Dermis blood vessel endothelial cell (primary cell): ENCODE measurements around the gene CDKAL1. TPM values are rescaled to one million over a fixed set of nuclear protein-coding genes. Genes with fewer than 3 reads are reported as not detected.
"Not testable (repeated sequence)": the region's sequence is repeated elsewhere in the genome, so short reads cannot be mapped to it uniquely, and the experiment has no call there.

Experiments used
- DNase-seq: peaks from one replicate; pipeline ENCODE4 v3.0.0; 2010
- total RNA-seq: library from RNA; depleted of rRNA; stranded (reverse); fragments of >200 nt; gene quantifications from 2 replicates; pipeline ENCODE4 v1.2.3, GENCODE V29; 2014

Gene CDKAL1
- total RNA-seq, 1 donor from 2014 or later = 28.1 TPM

- peak; percentile 45 for DNase-seq
Measured at GRCh38 chr6:20711518-20711917, 177.3 kb downstream of the CDKAL1 start.

GRCh38 chr6:20712011-20712410 is 177.8 kb downstream of the CDKAL1 start:
- peak; percentile 10 for DNase-seq

DNA sequence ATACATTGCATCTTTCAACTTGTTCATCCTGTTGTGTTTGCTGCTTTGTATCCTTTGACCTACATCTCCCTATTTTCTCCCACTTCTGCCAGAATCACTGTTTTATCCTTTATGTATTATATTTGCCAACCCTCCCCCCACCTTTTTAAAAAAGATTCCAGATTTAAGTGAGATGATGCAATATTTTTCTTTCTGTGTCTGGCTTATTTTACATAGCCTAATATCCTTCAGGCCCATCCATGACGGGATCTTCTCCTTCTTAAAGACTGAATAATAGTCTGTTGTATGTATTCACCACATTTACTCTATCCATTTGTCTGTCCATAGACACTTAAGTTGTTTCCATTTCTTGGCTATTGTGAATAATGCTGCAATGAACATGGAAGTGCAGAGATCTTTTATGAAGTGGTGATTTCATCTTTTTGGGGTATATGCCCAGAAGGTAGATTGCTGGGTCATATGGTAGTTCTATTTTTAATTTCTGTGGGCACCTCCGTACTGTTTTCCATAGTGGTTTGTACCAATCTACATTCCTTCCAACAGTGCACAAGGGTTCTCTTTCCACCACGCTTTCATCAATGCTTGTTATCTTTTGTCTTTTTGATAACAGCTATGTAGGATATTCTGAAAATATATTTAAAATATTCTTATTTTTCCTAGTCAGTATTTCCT is 181.0 kb downstream of the CDKAL1 start:
- DNase-seq = no peak

- DNase-seq = no peak
Measured at GRCh38 chr6:20716865-20717264, 182.6 kb downstream of the CDKAL1 start.

DNA sequence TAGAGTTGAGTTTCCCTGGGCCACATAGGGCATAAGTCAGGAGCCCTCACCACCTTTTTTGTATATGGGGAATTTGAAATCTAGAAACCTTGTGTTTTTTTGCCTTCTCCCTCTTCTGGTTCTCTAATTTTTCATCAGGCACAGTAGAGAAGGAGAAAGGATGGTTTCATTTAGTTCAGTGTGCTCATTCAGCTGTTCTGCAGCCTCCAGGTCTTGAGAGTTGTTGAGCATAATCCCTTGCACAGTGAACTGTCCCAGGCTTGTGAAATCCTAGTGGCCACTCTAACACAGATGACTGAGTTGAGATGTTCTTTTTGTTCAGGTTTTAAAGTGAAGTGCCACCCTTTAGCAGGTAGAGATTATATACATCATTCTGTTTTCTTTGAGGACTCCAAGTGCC is 183.5 kb downstream of the CDKAL1 start:
- no peak for DNase-seq

- no peak for DNase-seq
Measured at GRCh38 chr6:20718705-20719653, 184.7 kb downstream of the CDKAL1 start.

GRCh38 chr6:20719980-20720379 is 185.7 kb downstream of the CDKAL1 start:
- no peak for DNase-seq

- not testable (repeated sequence) for DNase-seq
Measured at GRCh38 chr6:20721121-20721520, 186.9 kb downstream of the CDKAL1 start.

DNA sequence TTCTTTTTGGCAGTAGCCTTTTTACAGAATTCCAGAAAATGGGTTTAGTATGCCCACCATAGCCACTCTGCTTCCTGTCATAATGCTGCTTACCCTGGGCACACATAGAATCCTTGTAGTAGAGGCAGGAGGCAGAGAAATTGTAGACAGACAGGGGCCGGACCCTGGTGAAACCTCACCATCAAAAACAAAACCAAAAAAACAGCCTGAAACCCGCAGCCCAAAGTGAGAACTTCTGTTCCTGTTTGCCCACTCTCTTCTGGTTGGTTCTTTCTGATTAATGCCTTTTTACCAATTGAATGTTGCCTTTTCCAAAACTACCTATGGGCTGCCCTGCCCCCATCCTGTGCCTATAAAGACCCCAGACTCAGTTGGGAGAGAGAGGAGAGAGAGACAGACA is 188.2 kb downstream of the CDKAL1 start:
- no peak for DNase-seq

DNA sequence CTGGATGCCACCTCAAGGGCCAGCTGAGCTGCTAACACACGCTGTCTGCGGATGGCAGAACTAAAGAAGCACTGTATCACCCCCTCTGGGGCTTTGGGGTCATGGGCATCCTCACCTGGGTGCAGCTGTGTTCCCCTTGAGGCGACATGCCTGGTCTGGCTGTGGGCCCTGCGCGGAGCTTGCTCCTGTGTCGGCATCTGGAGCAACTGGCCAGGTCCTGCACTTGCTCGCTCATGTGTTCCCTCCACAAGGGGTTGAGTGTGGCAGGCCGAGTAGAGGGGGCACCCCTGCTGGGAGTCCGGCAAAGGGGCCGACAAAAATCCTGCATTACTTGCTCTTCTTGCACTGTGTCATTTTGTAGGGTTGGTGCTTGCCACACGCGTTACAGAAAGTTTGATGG is 189.0 kb downstream of the CDKAL1 start:
- DNase-seq = no peak

DNA sequence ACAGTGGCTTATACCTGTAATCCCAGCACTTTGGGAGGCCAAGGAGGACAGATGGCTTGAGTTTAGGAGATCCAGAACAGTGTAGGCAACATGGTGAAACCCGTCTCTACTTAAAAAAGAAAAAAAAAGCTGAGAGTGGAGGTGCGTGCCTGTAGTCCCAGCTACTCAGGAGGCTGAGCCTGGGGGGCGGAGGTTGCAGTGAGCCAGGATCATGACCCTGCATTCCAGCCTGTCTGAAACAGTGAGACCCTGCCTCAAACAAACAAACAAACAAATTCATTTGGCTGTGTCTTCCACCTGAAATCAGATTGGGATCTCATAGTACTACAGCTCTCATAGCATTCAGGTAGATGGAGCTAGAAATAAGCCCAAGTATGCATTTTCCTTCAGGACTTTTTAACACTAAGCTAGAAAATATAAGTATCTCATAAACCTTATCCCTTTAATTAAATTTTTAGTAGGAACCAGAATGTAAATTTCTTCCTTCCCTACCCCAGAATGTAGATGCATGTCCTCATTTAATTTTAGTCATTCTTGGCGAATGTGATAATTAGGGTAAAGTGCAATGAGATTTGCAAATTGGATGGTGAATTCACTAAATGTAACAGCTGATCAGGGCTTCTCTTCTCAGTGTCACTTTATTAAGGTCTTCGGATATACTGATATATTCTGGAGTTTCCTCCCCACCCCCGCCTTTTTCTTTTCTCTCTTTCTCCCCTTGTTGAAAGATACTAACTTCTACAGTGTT is 190.4 kb downstream of the CDKAL1 start:
- DNase-seq = no peak

GRCh38 chr6:20725235-20725634 is 191.0 kb downstream of the CDKAL1 start:
- not testable (repeated sequence) for DNase-seq

DNA sequence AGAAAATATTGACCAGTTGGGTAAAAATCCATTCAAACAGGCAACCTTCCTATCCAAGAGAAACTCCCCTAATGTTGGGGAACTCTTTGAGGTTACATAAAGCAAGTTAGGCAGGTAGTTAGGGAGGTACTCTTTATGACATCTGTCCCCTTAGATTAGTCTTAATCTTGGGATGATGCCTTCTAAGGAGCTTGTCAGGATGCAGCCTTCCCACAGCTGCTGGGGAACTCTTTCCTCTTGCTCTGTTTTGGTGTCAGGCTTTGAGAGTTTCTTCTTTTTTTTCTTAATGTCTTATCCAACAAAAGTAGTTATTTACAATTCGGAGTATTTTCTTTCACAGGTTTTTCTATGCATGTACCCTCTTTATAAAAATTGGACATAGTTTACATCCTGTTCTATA is 194.8 kb downstream of the CDKAL1 start:
- no peak for DNase-seq

GRCh38 chr6:20732362-20732761 is 198.1 kb downstream of the CDKAL1 start:
- not testable (repeated sequence) for DNase-seq

GRCh38 chr6:20732896-20733295 is 198.6 kb downstream of the CDKAL1 start:
- DNase-seq = no peak

GRCh38 chr6:20737912-20738311 is 203.7 kb downstream of the CDKAL1 start:
- no peak for DNase-seq

- DNase-seq = no peak
Measured at GRCh38 chr6:20740088-20740487, 205.8 kb downstream of the CDKAL1 start.

DNA sequence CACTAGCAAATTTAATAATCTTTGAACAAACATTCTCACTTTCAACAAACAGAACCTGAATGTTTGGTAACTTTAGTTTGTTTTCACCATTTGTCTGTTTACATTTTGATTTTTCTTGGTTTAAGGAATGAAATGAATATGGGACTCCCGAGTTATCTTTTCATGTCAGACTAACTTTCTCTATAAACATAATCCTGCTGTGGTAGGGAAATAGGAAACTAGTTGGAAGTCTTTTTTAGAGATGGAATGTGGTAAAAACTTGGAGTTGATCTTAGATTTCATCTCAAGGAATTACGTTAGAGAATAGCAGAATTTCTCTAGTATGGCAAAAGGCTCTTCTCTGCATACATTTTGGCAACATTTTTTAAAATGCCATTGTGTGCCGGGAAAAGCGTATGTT is 206.5 kb downstream of the CDKAL1 start:
- DNase-seq = no peak

DNA sequence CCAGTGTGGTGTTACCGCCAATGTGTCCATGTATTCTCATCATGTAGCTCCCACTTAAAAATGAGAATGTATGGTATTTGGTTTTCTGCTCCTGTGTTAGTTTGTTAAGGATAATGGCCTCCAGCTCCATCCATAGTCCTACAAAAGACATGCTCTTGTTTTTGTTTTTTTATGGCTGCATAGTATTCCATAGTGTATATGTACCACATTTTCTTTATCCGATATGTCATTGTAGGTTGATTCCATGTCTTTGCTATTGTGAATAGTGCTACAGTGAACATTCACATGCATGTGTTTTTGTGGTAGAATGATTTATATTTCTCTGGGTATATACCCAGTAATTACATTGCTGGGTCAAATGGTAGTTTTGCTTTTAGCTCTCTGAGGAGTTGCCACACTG is 207.2 kb downstream of the CDKAL1 start:
- no peak for DNase-seq

DNA sequence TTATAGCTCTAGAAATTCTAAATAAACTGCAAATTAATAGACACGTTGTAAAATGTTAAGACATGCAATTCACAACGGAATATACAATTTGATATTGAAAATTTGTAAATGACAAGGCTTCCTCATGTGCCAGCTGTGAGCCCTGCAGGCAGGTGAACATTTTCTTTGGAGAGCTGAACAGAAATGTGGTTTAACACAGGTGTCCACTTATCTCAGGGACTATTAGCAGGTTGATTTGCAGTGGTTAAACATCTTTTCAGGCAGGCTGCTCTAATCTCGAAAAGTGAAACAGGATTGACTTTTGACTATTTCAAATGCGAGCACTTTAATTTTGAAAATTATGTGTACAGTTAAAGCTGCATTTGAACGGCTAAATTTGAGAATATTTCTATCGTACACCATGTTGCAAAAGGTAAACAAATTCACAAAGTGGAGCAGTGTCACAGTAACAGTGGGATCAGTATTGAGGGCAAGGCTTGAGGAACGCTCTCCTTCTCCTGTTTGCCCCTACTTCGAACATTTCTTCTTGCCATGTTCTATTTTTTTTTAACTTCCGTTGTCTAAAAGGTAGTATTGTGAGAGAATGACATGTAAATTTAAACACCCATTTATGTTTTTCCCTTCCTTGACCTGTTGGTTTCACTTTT is 210.8 kb downstream of the CDKAL1 start:
- DNase-seq = no peak

- DNase-seq = no peak
Measured at GRCh38 chr6:20746024-20746423, 211.8 kb downstream of the CDKAL1 start.

- DNase-seq = no peak
Measured at GRCh38 chr6:20746805-20747558, 212.7 kb downstream of the CDKAL1 start.
